GM21825 (cell line): ENCODE results near the gene NCBP1.
"Not testable (repeated sequence)": the region's sequence is repeated elsewhere in the genome, so short reads cannot be mapped to it uniquely, and the experiment has no call there.

Source experiments
- ATAC-seq: cut with Tn5 transposase; IDR thresholded peaks from one replicate; pipeline ENCODE4 v1.9.1; 2021; ENCODE audit warnings: mild to moderate bottlenecking, moderate library complexity; ENCODE audit not compliant: unreplicated experiment

NCBP1 gene

GRCh38 chr9:97668485-97668884 is 34.9 kb downstream of the NCBP1 start:
- ATAC-seq: no peak

GRCh38 chr9:97670586-97670985 is 37.0 kb downstream of the NCBP1 start:
- ATAC-seq: no peak

- no peak for ATAC-seq
Measured at GRCh38 chr9:97672403-97672802, 38.8 kb downstream of the NCBP1 start.

GRCh38 chr9:97673922-97674321 is 40.3 kb downstream of the NCBP1 start:
- ATAC-seq: no peak

GRCh38 chr9:97675655-97676054 is 42.0 kb downstream of the NCBP1 start:
- no peak for ATAC-seq

- ATAC-seq: no peak
Measured at GRCh38 chr9:97682242-97682641, 48.6 kb downstream of the NCBP1 start.

GRCh38 chr9:97688654-97689053 is 55.0 kb downstream of the NCBP1 start:
- no peak for ATAC-seq

GRCh38 chr9:97689401-97690180 is 56.0 kb downstream of the NCBP1 start:
- ATAC-seq: no peak

- no peak for ATAC-seq
Measured at GRCh38 chr9:97694769-97695168, 61.1 kb downstream of the NCBP1 start.

- no peak for ATAC-seq
Measured at GRCh38 chr9:97695390-97695789, 61.8 kb downstream of the NCBP1 start.

GRCh38 chr9:97695995-97696802 is 62.6 kb downstream of the NCBP1 start:
- ATAC-seq: no peak

GRCh38 chr9:97696803-97697601 is 63.4 kb downstream of the NCBP1 start, which contains the start of gene XPA:
Gene XPA (minus strand): TSS chr9:97697340. CDS start chr9:97697292, 48 bp downstream.
- peak; percentile 95 for ATAC-seq

GRCh38 chr9:97697837-97698236 is 64.2 kb downstream of the NCBP1 start:
- ATAC-seq: no peak

- no peak for ATAC-seq
Measured at GRCh38 chr9:97698865-97699264, 65.2 kb downstream of the NCBP1 start.

GRCh38 chr9:97699281-97699680 is 65.7 kb downstream of the NCBP1 start:
- ATAC-seq: not testable (repeated sequence)

GRCh38 chr9:97699824-97700223 is 66.2 kb downstream of the NCBP1 start:
- not testable (repeated sequence) for ATAC-seq

GRCh38 chr9:97703437-97704344 is 70.1 kb downstream of the NCBP1 start:
- ATAC-seq: peak; percentile 46

GRCh38 chr9:97704345-97704677 is 70.7 kb downstream of the NCBP1 start:
- no peak for ATAC-seq

GRCh38 chr9:97704851-97705250 is 71.2 kb downstream of the NCBP1 start:
- no peak for ATAC-seq

- ATAC-seq: no peak
Measured at GRCh38 chr9:97705354-97705950, 71.8 kb downstream of the NCBP1 start.
